ENCODE measurements around the gene ANKRD49.

GRCh38 chr11:94452988-94453387, 40.8 kb upstream of the ANKRD49 start:
- TF ChIP-seq, protein P1, sequence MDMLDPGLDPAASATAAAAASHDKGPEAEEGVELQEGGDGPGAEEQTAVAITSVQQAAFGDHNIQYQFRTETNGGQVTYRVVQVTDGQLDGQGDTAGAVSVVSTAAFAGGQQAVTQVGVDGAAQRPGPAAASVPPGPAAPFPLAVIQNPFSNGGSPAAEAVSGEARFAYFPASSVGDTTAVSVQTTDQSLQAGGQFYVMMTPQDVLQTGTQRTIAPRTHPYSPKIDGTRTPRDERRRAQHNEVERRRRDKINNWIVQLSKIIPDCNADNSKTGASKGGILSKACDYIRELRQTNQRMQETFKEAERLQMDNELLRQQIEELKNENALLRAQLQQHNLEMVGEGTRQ (IDR thresholded peaks at IDR 0.05; ENCODE audit: low read depth, low read length), result no peak
- TF ChIP-seq, protein P2, sequence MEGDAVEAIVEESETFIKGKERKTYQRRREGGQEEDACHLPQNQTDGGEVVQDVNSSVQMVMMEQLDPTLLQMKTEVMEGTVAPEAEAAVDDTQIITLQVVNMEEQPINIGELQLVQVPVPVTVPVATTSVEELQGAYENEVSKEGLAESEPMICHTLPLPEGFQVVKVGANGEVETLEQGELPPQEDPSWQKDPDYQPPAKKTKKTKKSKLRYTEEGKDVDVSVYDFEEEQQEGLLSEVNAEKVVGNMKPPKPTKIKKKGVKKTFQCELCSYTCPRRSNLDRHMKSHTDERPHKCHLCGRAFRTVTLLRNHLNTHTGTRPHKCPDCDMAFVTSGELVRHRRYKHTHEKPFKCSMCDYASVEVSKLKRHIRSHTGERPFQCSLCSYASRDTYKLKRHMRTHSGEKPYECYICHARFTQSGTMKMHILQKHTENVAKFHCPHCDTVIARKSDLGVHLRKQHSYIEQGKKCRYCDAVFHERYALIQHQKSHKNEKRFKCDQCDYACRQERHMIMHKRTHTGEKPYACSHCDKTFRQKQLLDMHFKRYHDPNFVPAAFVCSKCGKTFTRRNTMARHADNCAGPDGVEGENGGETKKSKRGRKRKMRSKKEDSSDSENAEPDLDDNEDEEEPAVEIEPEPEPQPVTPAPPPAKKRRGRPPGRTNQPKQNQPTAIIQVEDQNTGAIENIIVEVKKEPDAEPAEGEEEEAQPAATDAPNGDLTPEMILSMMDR (conservative IDR thresholded peaks at IDR 0.05; ENCODE audit: low read depth, low read length), result no peak
- TF ChIP-seq RCOR1 (IDR thresholded peaks at IDR 0.05; ENCODE audit: insufficient replicate concordance, low read length), result no peak

Data from IMR-90 (cell line).